ENCODE data around the gene COPB1. TPM values are rescaled to one million over a fixed set of nuclear protein-coding genes. Genes with fewer than 3 reads are reported as not detected.
A peak's percentile ranks its signal among the peaks of the same experiment; 100 is the strongest.

The COPB1 gene
- total and polyA plus RNA-seq, 9 of the 15 experiments (the other 6 are each of a cell fraction or from before 2014, with no cell fraction given): 64.7 to 188 (median 91.6) TPM

DNA sequence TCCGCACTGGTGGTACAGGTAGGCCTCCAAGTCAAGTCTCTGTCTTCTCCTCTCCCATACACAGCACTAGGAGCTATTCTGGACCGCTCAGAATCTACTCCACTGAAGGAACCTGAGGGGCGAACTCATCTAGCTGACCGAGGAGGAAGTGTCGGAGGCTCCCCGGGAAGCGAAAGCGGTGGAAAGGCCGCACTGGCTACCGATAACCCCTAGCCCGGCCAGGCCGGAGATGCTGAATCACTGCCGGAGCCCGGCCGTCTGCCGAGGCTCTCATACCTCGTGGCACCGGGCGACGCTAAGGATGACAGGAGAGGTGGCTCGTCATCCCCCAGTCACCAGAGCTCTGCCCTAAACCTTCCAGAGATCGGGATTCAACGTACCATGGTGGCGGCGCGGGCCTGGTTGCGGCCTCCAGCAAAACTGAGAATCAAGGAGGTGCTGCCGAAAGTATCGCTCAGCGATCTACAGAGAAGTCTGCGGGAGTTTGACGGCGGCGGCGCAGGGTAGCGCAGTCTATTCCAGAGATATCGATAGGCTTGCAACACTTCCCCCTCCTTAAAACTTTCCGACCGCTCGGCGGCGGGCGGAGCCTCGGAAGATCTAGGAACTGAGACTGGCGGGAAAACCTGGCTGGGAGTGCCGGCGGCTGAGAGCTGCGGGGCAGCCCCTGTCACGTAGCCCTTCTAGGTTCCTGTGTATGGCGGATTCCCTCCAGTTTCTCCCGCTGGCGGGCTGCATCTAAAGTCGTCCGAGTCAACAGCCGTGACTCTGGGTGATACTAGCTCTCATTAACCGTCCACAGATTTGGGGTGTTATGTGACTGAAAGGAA, 20.5 kb upstream of the COPB1 start, which contains the start of gene PSMA1 (continued):
- no peak; the same call in 1 of the 2 replicates for TF ChIP-seq ZKSCAN8 (CRISPR knock-in tag; IDR thresholded peaks at IDR 0.05)
- peak; percentile 66; the same call in 1 of the 2 replicates for TF ChIP-seq CTBP1 (IDR thresholded peaks at IDR 0.05; ENCODE audit: borderline replicate concordance)
- TF ChIP-seq ETS2 (tag; IDR thresholded peaks at IDR 0.05; ENCODE audit: borderline replicate concordance, poor library complexity, severe bottlenecking): peak; percentile 62
- no peak for TF ChIP-seq HLTF (IDR thresholded peaks at IDR 0.05)
- no peak for TF ChIP-seq ZBED1 (IDR thresholded peaks at IDR 0.05)
- TF ChIP-seq GABPB2 (CRISPR knock-in tag; conservative IDR thresholded peaks at IDR 0.05): no peak
- TF ChIP-seq TARDBP (IDR thresholded peaks at IDR 0.05): 0 out of 2 replicates have a peak, but pooled peaks have one; percentile 15
- peak; percentile 98 for TF ChIP-seq L3MBTL2 (IDR thresholded peaks at IDR 0.05)
- no peak for TF ChIP-seq CHD1 (IDR thresholded peaks at IDR 0.05; ENCODE audit: low read length)
- TF ChIP-seq TSC22D4 (tag; IDR thresholded peaks at IDR 0.05): no peak
- TF ChIP-seq SMARCC2 (IDR thresholded peaks at IDR 0.05; ENCODE audit: low read depth): no peak
- TF ChIP-seq RBM34 (IDR thresholded peaks at IDR 0.05; ENCODE audit: borderline replicate concordance, insufficient read depth, low read length): no peak
- no peak for TF ChIP-seq ZNF239 (CRISPR knock-in tag; IDR thresholded peaks at IDR 0.05)
- peak; percentile 87 for TF ChIP-seq LCOR (CRISPR knock-in tag; IDR thresholded peaks at IDR 0.05)
- TF ChIP-seq, protein P1, sequence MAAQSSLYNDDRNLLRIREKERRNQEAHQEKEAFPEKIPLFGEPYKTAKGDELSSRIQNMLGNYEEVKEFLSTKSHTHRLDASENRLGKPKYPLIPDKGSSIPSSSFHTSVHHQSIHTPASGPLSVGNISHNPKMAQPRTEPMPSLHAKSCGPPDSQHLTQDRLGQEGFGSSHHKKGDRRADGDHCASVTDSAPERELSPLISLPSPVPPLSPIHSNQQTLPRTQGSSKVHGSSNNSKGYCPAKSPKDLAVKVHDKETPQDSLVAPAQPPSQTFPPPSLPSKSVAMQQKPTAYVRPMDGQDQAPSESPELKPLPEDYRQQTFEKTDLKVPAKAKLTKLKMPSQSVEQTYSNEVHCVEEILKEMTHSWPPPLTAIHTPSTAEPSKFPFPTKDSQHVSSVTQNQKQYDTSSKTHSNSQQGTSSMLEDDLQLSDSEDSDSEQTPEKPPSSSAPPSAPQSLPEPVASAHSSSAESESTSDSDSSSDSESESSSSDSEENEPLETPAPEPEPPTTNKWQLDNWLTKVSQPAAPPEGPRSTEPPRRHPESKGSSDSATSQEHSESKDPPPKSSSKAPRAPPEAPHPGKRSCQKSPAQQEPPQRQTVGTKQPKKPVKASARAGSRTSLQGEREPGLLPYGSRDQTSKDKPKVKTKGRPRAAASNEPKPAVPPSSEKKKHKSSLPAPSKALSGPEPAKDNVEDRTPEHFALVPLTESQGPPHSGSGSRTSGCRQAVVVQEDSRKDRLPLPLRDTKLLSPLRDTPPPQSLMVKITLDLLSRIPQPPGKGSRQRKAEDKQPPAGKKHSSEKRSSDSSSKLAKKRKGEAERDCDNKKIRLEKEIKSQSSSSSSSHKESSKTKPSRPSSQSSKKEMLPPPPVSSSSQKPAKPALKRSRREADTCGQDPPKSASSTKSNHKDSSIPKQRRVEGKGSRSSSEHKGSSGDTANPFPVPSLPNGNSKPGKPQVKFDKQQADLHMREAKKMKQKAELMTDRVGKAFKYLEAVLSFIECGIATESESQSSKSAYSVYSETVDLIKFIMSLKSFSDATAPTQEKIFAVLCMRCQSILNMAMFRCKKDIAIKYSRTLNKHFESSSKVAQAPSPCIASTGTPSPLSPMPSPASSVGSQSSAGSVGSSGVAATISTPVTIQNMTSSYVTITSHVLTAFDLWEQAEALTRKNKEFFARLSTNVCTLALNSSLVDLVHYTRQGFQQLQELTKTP (IDR thresholded peaks at IDR 0.05; ENCODE audit: low read depth in 1 of 2, partially characterized antibody in 2 of 2): peak; percentile 38 to 71
- TF ChIP-seq SRF (CRISPR knock-in tag; IDR thresholded peaks at IDR 0.05): no peak
- no peak for TF ChIP-seq NONO (IDR thresholded peaks at IDR 0.05; ENCODE audit: low read depth in 2 of 2, low read length in 1 of 2)
- TF ChIP-seq MIER1 (IDR thresholded peaks at IDR 0.05; ENCODE audit: low read depth): no peak
- TF ChIP-seq, protein P2, sequence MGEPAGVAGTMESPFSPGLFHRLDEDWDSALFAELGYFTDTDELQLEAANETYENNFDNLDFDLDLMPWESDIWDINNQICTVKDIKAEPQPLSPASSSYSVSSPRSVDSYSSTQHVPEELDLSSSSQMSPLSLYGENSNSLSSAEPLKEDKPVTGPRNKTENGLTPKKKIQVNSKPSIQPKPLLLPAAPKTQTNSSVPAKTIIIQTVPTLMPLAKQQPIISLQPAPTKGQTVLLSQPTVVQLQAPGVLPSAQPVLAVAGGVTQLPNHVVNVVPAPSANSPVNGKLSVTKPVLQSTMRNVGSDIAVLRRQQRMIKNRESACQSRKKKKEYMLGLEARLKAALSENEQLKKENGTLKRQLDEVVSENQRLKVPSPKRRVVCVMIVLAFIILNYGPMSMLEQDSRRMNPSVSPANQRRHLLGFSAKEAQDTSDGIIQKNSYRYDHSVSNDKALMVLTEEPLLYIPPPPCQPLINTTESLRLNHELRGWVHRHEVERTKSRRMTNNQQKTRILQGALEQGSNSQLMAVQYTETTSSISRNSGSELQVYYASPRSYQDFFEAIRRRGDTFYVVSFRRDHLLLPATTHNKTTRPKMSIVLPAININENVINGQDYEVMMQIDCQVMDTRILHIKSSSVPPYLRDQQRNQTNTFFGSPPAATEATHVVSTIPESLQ (CRISPR knock-in tag; IDR thresholded peaks at IDR 0.05): peak; percentile 93
- no peak for TF ChIP-seq SLC30A9 (CRISPR knock-in tag; IDR thresholded peaks at IDR 0.05)
- TF ChIP-seq SMARCA4 (IDR thresholded peaks at IDR 0.05): peak; percentile 31; the same call in 1 of the 2 replicates
- TF ChIP-seq, protein P3, sequence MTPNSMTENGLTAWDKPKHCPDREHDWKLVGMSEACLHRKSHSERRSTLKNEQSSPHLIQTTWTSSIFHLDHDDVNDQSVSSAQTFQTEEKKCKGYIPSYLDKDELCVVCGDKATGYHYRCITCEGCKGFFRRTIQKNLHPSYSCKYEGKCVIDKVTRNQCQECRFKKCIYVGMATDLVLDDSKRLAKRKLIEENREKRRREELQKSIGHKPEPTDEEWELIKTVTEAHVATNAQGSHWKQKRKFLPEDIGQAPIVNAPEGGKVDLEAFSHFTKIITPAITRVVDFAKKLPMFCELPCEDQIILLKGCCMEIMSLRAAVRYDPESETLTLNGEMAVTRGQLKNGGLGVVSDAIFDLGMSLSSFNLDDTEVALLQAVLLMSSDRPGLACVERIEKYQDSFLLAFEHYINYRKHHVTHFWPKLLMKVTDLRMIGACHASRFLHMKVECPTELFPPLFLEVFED (CRISPR knock-in tag; conservative IDR thresholded peaks at IDR 0.05): no peak

Data from K562 (cell line).